A673 (cell line): ENCODE measurements around the gene NFATC2. TPM values are rescaled to one million over a fixed set of nuclear protein-coding genes. Genes with fewer than 3 reads are reported as not detected.

ENCODE experiments used
- BruUV-seq: library from RNA; stranded (reverse); fragments of 400-500 nt; replicated peaks from 2 replicates; lab custom pipeline; 2021; lab: Mats Ljungman, UMichigan
- CTCF ChIA-PET: fragments of 300-600 bp; sonication (Branson Sonifier 250); formaldehyde crosslinking; loops from one replicate; lab custom pipeline; 2022; ENCODE audit warnings: antibody characterized with exemption; lab: Charles Lee
- POLR2A ChIA-PET: fragments of 300-600 bp; sonication (Branson Sonifier 250); formaldehyde crosslinking; loops from one replicate; lab custom pipeline; 2022; ENCODE audit warnings: antibody characterized with exemption; ENCODE audit not compliant: low non-redundant PET; lab: Charles Lee
- DNase-seq: peaks from one replicate; pipeline ENCODE4 v3.0.0-alpha.2; 2015; ENCODE audit warnings: low spot score
- H3K27ac ChIP-seq: fragments of 200-600 bp; sonication (generic); 2 replicates; pipeline ENCODE4 v1.5.1; 2016; ENCODE audit warnings: mixed run types, low read depth, mild to moderate bottlenecking, mixed read lengths, antibody characterized with exemption, low read length; ENCODE audit not compliant: poor library complexity, severe bottlenecking
- H3K27me3 ChIP-seq: fragments of 200-600 bp; sonication (generic); replicated peaks from 2 replicates; pipeline ENCODE4 v1.6.1; 2017; ENCODE audit warnings: mixed run types, low read depth, mild to moderate bottlenecking, mixed read lengths, antibody characterized with exemption, low read length; ENCODE audit not compliant: insufficient read depth, poor library complexity
- H3K36me3 ChIP-seq: fragments of 200-600 bp; sonication (generic); 2 replicates; pipeline ENCODE4 v1.6.1; 2016; ENCODE audit warnings: mixed run types, mild to moderate bottlenecking, mixed read lengths, antibody characterized with exemption, low read length; ENCODE audit not compliant: insufficient read depth, poor library complexity, severe bottlenecking
- H3K4me1 ChIP-seq: fragments of 200-600 bp; sonication (generic); 2 replicates; pipeline ENCODE4 v1.6.1; 2017; ENCODE audit warnings: mixed run types, mild to moderate bottlenecking, mixed read lengths, antibody characterized with exemption, low read length; ENCODE audit not compliant: insufficient read depth, poor library complexity, severe bottlenecking
- H3K4me3 ChIP-seq: fragments of 200-600 bp; sonication (generic); 2 replicates; pipeline ENCODE4 v1.5.1; 2016; ENCODE audit warnings: low read depth, mixed run types, mild to moderate bottlenecking, mixed read lengths, low read length; ENCODE audit not compliant: poor library complexity, severe bottlenecking
- H3K9me3 ChIP-seq: fragments of 200-600 bp; sonication (generic); 2 replicates; pipeline ENCODE4 v1.6.1; 2016; ENCODE audit warnings: mixed run types, low read depth, mild to moderate bottlenecking, mixed read lengths, antibody characterized with exemption, low read length; ENCODE audit not compliant: poor library complexity, severe bottlenecking
- EZH2 ChIP-seq: fragments of 200-600 bp; sonication (generic); IDR thresholded peaks from 2 replicates; pipeline ENCODE4 v1.6.1; 2017; ENCODE audit warnings: borderline replicate concordance, low read depth, mild to moderate bottlenecking, mixed read lengths, antibody characterized with exemption, low read length; ENCODE audit not compliant: poor library complexity, severe bottlenecking
- intact Hi-C: fragments of 100-400 bp; cut with micrococcal nuclease; formaldehyde crosslinking; loops from one replicate; pipeline ENCODE4 v1.10.0; 2022; ENCODE audit not compliant: unreplicated experiment
- total RNA-seq: library from RNA; stranded (reverse); gene quantifications from 2 replicates; pipeline ENCODE4 v1.2.3, GENCODE V29; 2021
- TF ChIP-seq, protein P1 (sequence below): fragments of 300-800, 200-600 bp; sonication (generic); conservative IDR thresholded peaks from 2 replicates; pipeline ENCODE4 v1.5.1; 2017; ENCODE audit warnings: low read depth, mild to moderate bottlenecking, antibody characterized with exemption, low read length, moderate library complexity, mixed read lengths

The NFATC2 gene
- total RNA-seq, 1 experiment from 2014 or later = 0.64 TPM

DNA sequence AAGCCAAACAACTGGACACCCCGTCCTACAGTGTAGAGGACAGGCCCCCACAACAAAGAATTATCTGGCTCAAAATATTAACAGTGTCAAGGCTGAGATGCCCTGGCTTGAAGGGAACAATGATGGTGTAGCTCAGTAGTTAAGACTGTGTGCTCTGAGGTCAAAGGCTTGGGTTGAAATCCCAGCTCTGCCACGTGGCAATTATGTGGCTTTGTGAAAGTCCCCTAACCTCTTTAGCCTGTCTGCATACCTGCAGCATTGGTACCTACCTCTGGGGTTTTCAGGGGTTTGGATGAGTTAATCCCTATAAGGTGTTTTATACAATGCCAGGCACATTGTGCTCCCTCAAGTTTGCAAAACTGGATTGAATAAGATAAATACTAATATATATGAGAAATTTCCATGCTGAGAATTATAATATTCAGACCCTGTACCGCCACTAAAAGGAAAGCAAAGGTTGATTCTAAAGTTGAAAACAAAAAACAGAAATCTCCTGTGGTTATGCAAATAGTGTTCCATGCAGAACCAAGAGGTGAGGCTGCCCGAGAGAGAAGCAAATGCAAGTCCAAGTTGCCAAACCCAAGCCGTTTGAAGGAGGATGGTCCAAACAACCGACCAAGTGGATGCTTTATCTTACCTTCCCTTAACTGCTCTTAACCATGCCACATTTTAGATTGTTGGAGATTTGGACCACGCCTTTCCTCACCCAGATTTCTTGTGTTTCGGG lies 199.8 kb downstream of the NFATC2 start:
- H3K9me3 ChIP-seq = no peaks in the 10 kb centered on the region
- no TSS peak for BruUV-seq
- H3K27me3 ChIP-seq = no peaks in the 10 kb centered on the region
- no peak overlapping the region for H3K27ac ChIP-seq
- DNase-seq = no peak
- TF ChIP-seq, protein P1, sequence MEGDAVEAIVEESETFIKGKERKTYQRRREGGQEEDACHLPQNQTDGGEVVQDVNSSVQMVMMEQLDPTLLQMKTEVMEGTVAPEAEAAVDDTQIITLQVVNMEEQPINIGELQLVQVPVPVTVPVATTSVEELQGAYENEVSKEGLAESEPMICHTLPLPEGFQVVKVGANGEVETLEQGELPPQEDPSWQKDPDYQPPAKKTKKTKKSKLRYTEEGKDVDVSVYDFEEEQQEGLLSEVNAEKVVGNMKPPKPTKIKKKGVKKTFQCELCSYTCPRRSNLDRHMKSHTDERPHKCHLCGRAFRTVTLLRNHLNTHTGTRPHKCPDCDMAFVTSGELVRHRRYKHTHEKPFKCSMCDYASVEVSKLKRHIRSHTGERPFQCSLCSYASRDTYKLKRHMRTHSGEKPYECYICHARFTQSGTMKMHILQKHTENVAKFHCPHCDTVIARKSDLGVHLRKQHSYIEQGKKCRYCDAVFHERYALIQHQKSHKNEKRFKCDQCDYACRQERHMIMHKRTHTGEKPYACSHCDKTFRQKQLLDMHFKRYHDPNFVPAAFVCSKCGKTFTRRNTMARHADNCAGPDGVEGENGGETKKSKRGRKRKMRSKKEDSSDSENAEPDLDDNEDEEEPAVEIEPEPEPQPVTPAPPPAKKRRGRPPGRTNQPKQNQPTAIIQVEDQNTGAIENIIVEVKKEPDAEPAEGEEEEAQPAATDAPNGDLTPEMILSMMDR = no peak
- POLR2A ChIA-PET = no interaction called here
- no peaks in the 10 kb centered on the region for H3K4me1 ChIP-seq
- CTCF ChIA-PET = no interaction called here
- intact Hi-C loops = no loop called here
- H3K36me3 ChIP-seq = no peaks in the 10 kb centered on the region
- H3K4me3 ChIP-seq = no peak overlapping the region

DNA sequence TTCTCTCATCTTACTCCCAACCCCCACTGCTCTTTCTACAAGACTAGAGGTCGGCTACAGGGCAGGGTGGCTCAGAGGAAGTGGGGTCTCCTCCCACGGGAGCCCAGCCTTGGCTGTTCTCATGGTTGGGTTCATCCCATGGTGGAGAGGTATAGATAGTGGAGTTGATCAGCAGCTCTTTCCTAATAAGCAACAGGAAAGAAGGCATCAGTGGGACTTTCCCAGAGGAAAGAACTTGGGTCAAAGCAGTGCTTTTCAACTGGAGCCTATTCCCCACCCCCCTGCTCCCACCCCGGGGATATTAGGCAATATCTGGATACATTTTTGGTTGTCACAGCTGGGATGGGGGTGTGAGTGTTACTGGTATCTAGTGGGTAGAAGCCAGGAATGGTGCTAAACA lies 200.9 kb downstream of the NFATC2 start:
- H3K27ac ChIP-seq = no peak overlapping the region
- no peak overlapping the region for H3K4me3 ChIP-seq
- H3K27me3 ChIP-seq = no peaks in the 10 kb centered on the region
- BruUV-seq = no TSS peak
- TF ChIP-seq EZH2 = no peak
- H3K4me1 ChIP-seq = no peaks in the 10 kb centered on the region
- no peaks in the 10 kb centered on the region for H3K36me3 ChIP-seq
- no peaks in the 10 kb centered on the region for H3K9me3 ChIP-seq
- POLR2A ChIA-PET = no interaction called here
- DNase-seq = no peak
- CTCF ChIA-PET = no interaction called here
- intact Hi-C loops = no loop called here

DNA sequence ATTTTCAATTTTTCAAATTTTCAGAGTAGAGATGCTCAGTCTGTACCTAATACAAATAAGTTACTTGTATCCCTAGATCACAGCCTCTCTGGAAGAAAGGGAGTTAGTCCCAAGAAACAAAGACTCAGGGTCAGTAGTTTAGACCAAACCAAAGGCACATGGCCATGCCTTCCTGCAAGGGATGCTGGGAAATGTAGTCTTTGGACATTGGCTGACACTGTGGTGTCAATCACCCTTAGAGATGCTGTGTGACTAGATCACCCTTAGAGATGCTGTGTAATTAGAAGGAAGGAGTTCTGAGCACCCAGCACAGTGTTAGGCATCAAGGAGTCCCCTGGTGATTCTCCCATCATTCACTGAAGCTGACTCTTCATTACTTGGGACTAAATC lies 202.1 kb downstream of the NFATC2 start:
- no peak for TF ChIP-seq EZH2
- TF ChIP-seq, protein P1 = no peak
- BruUV-seq = no TSS peak
- Histone ChIP-seq H3K36me3 (no peaks in the 10 kb centered on the region), H3K27me3 (no peaks in the 10 kb centered on the region), H3K27ac (no peak overlapping the region), H3K9me3 (no peaks in the 10 kb centered on the region), H3K4me1 (no peaks in the 10 kb centered on the region), H3K4me3 (no peak overlapping the region)
- intact Hi-C loops = no loop called here
- CTCF ChIA-PET = no interaction called here
- DNase-seq = peak; percentile 26
- POLR2A ChIA-PET = no interaction called here
